Measurements from ENCODE around the gene LRCH4. TPM values are rescaled to one million over a fixed set of nuclear protein-coding genes. Genes with fewer than 3 reads are reported as not detected.

The LRCH4 gene
- total and polyA plus RNA-seq, 2 of the 13 experiments (the other 11 are each of a cell fraction or from before 2014, with no cell fraction given): 7.0 to 9.3 TPM

- peak; percentile 39 for TF ChIP-seq AGO2 (optimal IDR thresholded peaks at IDR 0.05; ENCODE audit: low read depth, low read length)
Measured at GRCh38 chr7:100575746-100576383, 10.1 kb downstream of the LRCH4 start (continued).

- Histone ChIP-seq H3K9me3 (ENCODE audit: low read length) (no peaks in the 10 kb centered on the region), H2AFZ (ENCODE audit: low read length) (no peak overlapping the region), H3K9ac (ENCODE audit: insufficient read depth, low read depth, low read length) (no peak overlapping the region), H3K4me3 (replicated peaks in 1 of 3; ENCODE audit: insufficient read depth in 1 of 3, low read depth in 2 of 3, low read length in 3 of 3) (no peak overlapping the region), H3K27me3 (ENCODE audit: control insufficient read depth in 1 of 2, insufficient read depth in 2 of 2, low read length in 2 of 2) (no peaks in the 10 kb centered on the region), H3K27ac (ENCODE audit: extremely low read length, insufficient read depth, low read length) (no peak overlapping the region), H4K20me1 (ENCODE audit: insufficient read depth, low read length) (no peaks in the 10 kb centered on the region), H3K79me2 (ENCODE audit: insufficient read depth, low read length) (no peaks in the 10 kb centered on the region), H3K36me3 (replicated peaks in 1 of 2; ENCODE audit: control insufficient read depth in 1 of 2, insufficient read depth in 2 of 2, low read length in 2 of 2) (peaks cover 7 to 15% of the 10 kb centered on the region in 2 experiments; a peak in 1 of 5 replicates), H3K4me2 (ENCODE audit: low read depth, low read length) (no peak overlapping the region), H3K4me1 (ENCODE audit: insufficient read depth, low read length) (peaks cover 30% of the 10 kb centered on the region)
- FAIRE-seq (no peak), DNase-seq (ENCODE audit: low spot score) (no peak), ATAC-seq (no peak)
- ChIA-PET CTCF (ENCODE audit: low intra/inter-chr PET ratio, low total read pairs) (no interaction called here), POLR2A (no interaction called here)
- 94% methylated on average over 13 of the region's 14 CpGs for WGBS (ENCODE audit: low lambda C conversion rate)
- BruUV-seq (replicated peaks): no TSS peak
- TF ChIP-seq SOX13 (IDR thresholded peaks at IDR 0.05) (no peak), SOX13 (CRISPR knock-in tag; conservative IDR thresholded peaks at IDR 0.05 in 1 of 2, IDR thresholded peaks at IDR 0.05 in 1 of 2) (0 out of 4 replicates have a peak, but pooled peaks of 1 of the 2 experiments have one; percentile 49), RFX3 (CRISPR knock-in tag; IDR thresholded peaks at IDR 0.05) (no peak), AGO1 (IDR thresholded peaks at IDR 0.05; ENCODE audit: low read depth, low read length, poor library complexity, severe bottlenecking) (peak; percentile 79), PPARG (CRISPR knock-in tag; conservative IDR thresholded peaks at IDR 0.05) (no peak), BHLHE40 (IDR thresholded peaks at IDR 0.05; ENCODE audit: low read length) (peak; percentile 77), POLR2G (IDR thresholded peaks at IDR 0.05; ENCODE audit: low read depth, low read length) (0 out of 2 replicates have a peak, but pooled peaks have one; percentile 5), ZNF570 (CRISPR knock-in tag; IDR thresholded peaks at IDR 0.05; ENCODE audit: borderline replicate concordance) (no peak), AKAP8 (CRISPR knock-in tag; IDR thresholded peaks at IDR 0.05) (peak; percentile 73; the same call in 1 of the 2 replicates), POLR2A (IDR thresholded peaks at IDR 0.05; ENCODE audit: insufficient read depth in 1 of 2, low read depth in 2 of 2, low read length in 2 of 2) (peak in 1 of 2 experiments; percentile 14; a peak in 1 of 4 replicates), ZSCAN25 (CRISPR knock-in tag; IDR thresholded peaks at IDR 0.05) (0 out of 2 replicates have a peak, but pooled peaks have one; percentile 18), HNF4A (CRISPR knock-in tag; IDR thresholded peaks at IDR 0.05) (no peak), RBFOX2 (IDR thresholded peaks at IDR 0.05; ENCODE audit: low read depth, low read length) (peak; percentile 58), POLR2AphosphoS2 (IDR thresholded peaks at IDR 0.05; ENCODE audit: low read depth, low read length) (peak; percentile 88), FIP1L1 (IDR thresholded peaks at IDR 0.05; ENCODE audit: borderline replicate concordance, insufficient read depth, low read depth, low read length) (peak; percentile 54; the same call in 1 of the 2 replicates), AGO2 (optimal IDR thresholded peaks at IDR 0.05; ENCODE audit: low read depth, low read length) (peak; percentile 90), RAD21 (CRISPR knock-in tag; IDR thresholded peaks at IDR 0.05) (peak; percentile 3; the same call in 1 of the 2 replicates), HNRNPLL (IDR thresholded peaks at IDR 0.05; ENCODE audit: low read depth, low read length, poor library complexity, severe bottlenecking) (peak; percentile 18), ZNF792 (CRISPR knock-in tag; IDR thresholded peaks at IDR 0.05) (no peak)
- TF ChIP-seq, protein P1, sequence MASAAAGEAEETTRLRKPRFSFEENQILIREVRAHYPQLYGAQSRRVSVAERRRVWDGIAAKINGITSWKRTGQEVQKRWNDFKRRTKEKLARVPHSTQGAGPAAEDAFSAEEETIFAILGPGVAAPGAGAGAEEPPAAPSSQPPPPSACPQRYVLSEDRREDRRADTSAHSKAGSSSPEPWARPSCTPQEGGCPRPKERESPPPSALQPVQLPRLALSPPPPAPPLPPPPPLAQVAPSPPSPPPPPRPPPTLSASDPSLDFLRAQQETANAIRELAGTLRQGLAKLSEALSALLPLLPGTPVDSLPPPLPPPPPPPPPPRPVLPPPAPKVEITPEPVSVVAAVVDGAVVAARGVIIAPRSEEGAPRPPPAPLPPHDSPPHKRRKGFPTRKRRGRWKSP (CRISPR knock-in tag; IDR thresholded peaks at IDR 0.05): no peak
- in situ Hi-C loops (cut with HindIII; ENCODE audit: extremely low pct_ligation_motif_present, low pct_unique_long_range_greater_than_20kb) (no loop called here), intact Hi-C loops (cut with micrococcal nuclease; ENCODE audit: unreplicated experiment) (no loop called here)
Measured at GRCh38 chr7:100575206-100575631, 10.7 kb downstream of the LRCH4 start.

All from HepG2 (cell line).